ENCODE data around the gene GATD1. TPM values are rescaled to one million over a fixed set of nuclear protein-coding genes. Genes with fewer than 3 reads are reported as not detected.

The GATD1 gene
- polyA plus RNA-seq, 2 donors = 23.1 to 49.2 TPM

- no peaks in the 10 kb centered on the region for H3K27me3 ChIP-seq (ENCODE audit: control insufficient read depth in 1 of 2, insufficient read depth in 2 of 2, low read length in 2 of 2)
- peaks cover 0 to 29% of the 10 kb centered on the region in 2 donors for H3K36me3 ChIP-seq (ENCODE audit: control insufficient read depth in 2 of 2, insufficient read depth in 2 of 2, low read length in 1 of 2)
- no peaks in the 10 kb centered on the region for H3K9me3 ChIP-seq (ENCODE audit: control insufficient read depth in 2 of 2, insufficient read depth in 1 of 2, low read depth in 1 of 2, low read length in 1 of 2)
- peaks cover 6 to 26% of the 10 kb centered on the region in 2 donors for H3K4me1 ChIP-seq (ENCODE audit: control insufficient read depth in 2 of 2, insufficient read depth in 2 of 2, low read length in 1 of 2)
- peak overlapping the region; percentile 87 to 89 for H3K27ac ChIP-seq (ENCODE audit: low read depth in 2 of 2, low read length in 1 of 2)
- 3 to 5% methylated on average over 25 to 26 of the region's 26 CpGs for WGBS, 2 donors
- H3K4me3 ChIP-seq (ENCODE audit: low read depth in 1 of 2, low read length in 2 of 2) = peak overlapping the region; percentile 51 to 62
Observed at GRCh38 chr11:795634-796564, 18.6 kb upstream of the GATD1 start.

GRCh38 chr11:794766-795633, 17.7 kb upstream of the GATD1 start:
- Histone ChIP-seq H3K4me3 (ENCODE audit: low read depth in 1 of 2, low read length in 2 of 2) (peak overlapping the region; percentile 22 to 51), H3K4me1 (ENCODE audit: control insufficient read depth in 2 of 2, insufficient read depth in 2 of 2, low read length in 1 of 2) (peaks cover 6 to 26% of the 10 kb centered on the region in 2 donors), H3K9me3 (ENCODE audit: control insufficient read depth in 2 of 2, insufficient read depth in 1 of 2, low read depth in 1 of 2, low read length in 1 of 2) (no peaks in the 10 kb centered on the region), H3K27me3 (ENCODE audit: control insufficient read depth in 1 of 2, insufficient read depth in 2 of 2, low read length in 2 of 2) (no peaks in the 10 kb centered on the region), H3K27ac (ENCODE audit: low read depth in 2 of 2, low read length in 1 of 2) (no peak overlapping the region), H3K36me3 (ENCODE audit: control insufficient read depth in 2 of 2, insufficient read depth in 2 of 2, low read length in 1 of 2) (peaks cover 0 to 22% of the 10 kb centered on the region in 2 donors)
- 46 to 51% methylated on average over 27 to 38 of the region's 38 CpGs for WGBS, 2 donors

- Histone ChIP-seq H3K9me3 (ENCODE audit: control insufficient read depth in 2 of 2, insufficient read depth in 1 of 2, low read depth in 1 of 2, low read length in 1 of 2) (no peaks in the 10 kb centered on the region), H3K36me3 (ENCODE audit: control insufficient read depth in 2 of 2, insufficient read depth in 2 of 2, low read length in 1 of 2) (peaks cover 0 to 14% of the 10 kb centered on the region in 2 donors), H3K27ac (ENCODE audit: low read depth in 2 of 2, low read length in 1 of 2) (no peak overlapping the region), H3K4me1 (ENCODE audit: control insufficient read depth in 2 of 2, insufficient read depth in 2 of 2, low read length in 1 of 2) (peaks cover 6 to 26% of the 10 kb centered on the region in 2 donors), H3K4me3 (ENCODE audit: low read depth in 1 of 2, low read length in 2 of 2) (no peak overlapping the region), H3K27me3 (ENCODE audit: control insufficient read depth in 1 of 2, insufficient read depth in 2 of 2, low read length in 2 of 2) (no peaks in the 10 kb centered on the region)
- WGBS, 2 donors = 83 to 87% methylated on average over 31 of the region's 31 CpGs
Observed at GRCh38 chr11:794013-794765, 16.9 kb upstream of the GATD1 start.

- Histone ChIP-seq H3K27me3 (ENCODE audit: control insufficient read depth in 1 of 2, insufficient read depth in 2 of 2, low read length in 2 of 2) (no peaks in the 10 kb centered on the region), H3K27ac (ENCODE audit: low read depth in 2 of 2, low read length in 1 of 2) (no peak overlapping the region), H3K4me3 (ENCODE audit: low read depth in 1 of 2, low read length in 2 of 2) (no peak overlapping the region), H3K9me3 (ENCODE audit: control insufficient read depth in 2 of 2, insufficient read depth in 1 of 2, low read depth in 1 of 2, low read length in 1 of 2) (no peaks in the 10 kb centered on the region), H3K4me1 (ENCODE audit: control insufficient read depth in 2 of 2, insufficient read depth in 2 of 2, low read length in 1 of 2) (peaks cover 6 to 26% of the 10 kb centered on the region in 2 donors), H3K36me3 (ENCODE audit: control insufficient read depth in 2 of 2, insufficient read depth in 2 of 2, low read length in 1 of 2) (peaks cover 0 to 12% of the 10 kb centered on the region in 2 donors)
- 76 to 79% methylated on average over 7 of the region's 7 CpGs for WGBS, 2 donors
Observed at GRCh38 chr11:793556-793955, 16.3 kb upstream of the GATD1 start.

GRCh38 chr11:792873-793272, 15.6 kb upstream of the GATD1 start:
- Histone ChIP-seq H3K4me1 (ENCODE audit: control insufficient read depth in 2 of 2, insufficient read depth in 2 of 2, low read length in 1 of 2) (peaks cover 6 to 23% of the 10 kb centered on the region in 2 donors), H3K9me3 (ENCODE audit: control insufficient read depth in 2 of 2, insufficient read depth in 1 of 2, low read depth in 1 of 2, low read length in 1 of 2) (no peaks in the 10 kb centered on the region)
- 86 to 91% methylated on average over 12 to 13 of the region's 13 CpGs for WGBS, 2 donors

GRCh38 chr11:792535-792821, 15.2 kb upstream of the GATD1 start:
- peaks cover 6 to 23% of the 10 kb centered on the region in 2 donors for H3K4me1 ChIP-seq (ENCODE audit: control insufficient read depth in 2 of 2, insufficient read depth in 2 of 2, low read length in 1 of 2)
- 92 to 95% methylated on average over 5 to 15 of the region's 15 CpGs for WGBS, 2 donors
- peaks cover 0 to 12% of the 10 kb centered on the region in 2 donors for H3K36me3 ChIP-seq (ENCODE audit: control insufficient read depth in 2 of 2, insufficient read depth in 2 of 2, low read length in 1 of 2)
- no peak overlapping the region for H3K27ac ChIP-seq (ENCODE audit: low read depth in 2 of 2, low read length in 1 of 2)
- H3K27me3 ChIP-seq (ENCODE audit: control insufficient read depth in 1 of 2, insufficient read depth in 2 of 2, low read length in 2 of 2) = no peaks in the 10 kb centered on the region
- no peak overlapping the region for H3K4me3 ChIP-seq (ENCODE audit: low read depth in 1 of 2, low read length in 2 of 2)
- H3K9me3 ChIP-seq (ENCODE audit: control insufficient read depth in 2 of 2, insufficient read depth in 1 of 2, low read depth in 1 of 2, low read length in 1 of 2) = no peaks in the 10 kb centered on the region

More at GRCh38 chr11:792873-793272, 15.6 kb upstream of the GATD1 start:
- Histone ChIP-seq H3K27ac (ENCODE audit: low read depth in 2 of 2, low read length in 1 of 2) (no peak overlapping the region), H3K27me3 (ENCODE audit: control insufficient read depth in 1 of 2, insufficient read depth in 2 of 2, low read length in 2 of 2) (no peaks in the 10 kb centered on the region), H3K36me3 (ENCODE audit: control insufficient read depth in 2 of 2, insufficient read depth in 2 of 2, low read length in 1 of 2) (peaks cover 0 to 12% of the 10 kb centered on the region in 2 donors), H3K4me3 (ENCODE audit: low read depth in 1 of 2, low read length in 2 of 2) (no peak overlapping the region)

- WGBS, 2 donors = 93% methylated on average over 47 to 49 of the region's 49 CpGs
- Histone ChIP-seq H3K9me3 (ENCODE audit: control insufficient read depth in 2 of 2, insufficient read depth in 1 of 2, low read depth in 1 of 2, low read length in 1 of 2) (no peaks in the 10 kb centered on the region), H3K36me3 (ENCODE audit: control insufficient read depth in 2 of 2, insufficient read depth in 2 of 2, low read length in 1 of 2) (peaks cover 0 to 12% of the 10 kb centered on the region in 2 donors)
Observed at GRCh38 chr11:791658-792534, 14.6 kb upstream of the GATD1 start.

GRCh38 chr11:790721-791564, 13.7 kb upstream of the GATD1 start:
- Histone ChIP-seq H3K4me1 (ENCODE audit: control insufficient read depth in 2 of 2, insufficient read depth in 2 of 2, low read length in 1 of 2) (peaks cover 2 to 14% of the 10 kb centered on the region in 2 donors), H3K27ac (ENCODE audit: low read depth in 2 of 2, low read length in 1 of 2) (no peak overlapping the region), H3K36me3 (ENCODE audit: control insufficient read depth in 2 of 2, insufficient read depth in 2 of 2, low read length in 1 of 2) (peaks cover 0 to 12% of the 10 kb centered on the region in 2 donors), H3K9me3 (ENCODE audit: control insufficient read depth in 2 of 2, insufficient read depth in 1 of 2, low read depth in 1 of 2, low read length in 1 of 2) (no peaks in the 10 kb centered on the region), H3K27me3 (ENCODE audit: control insufficient read depth in 1 of 2, insufficient read depth in 2 of 2, low read length in 2 of 2) (no peaks in the 10 kb centered on the region), H3K4me3 (ENCODE audit: low read depth in 1 of 2, low read length in 2 of 2) (no peak overlapping the region)
- WGBS, 2 donors = 67 to 68% methylated on average over 18 of the region's 18 CpGs

More at GRCh38 chr11:791658-792534, 14.6 kb upstream of the GATD1 start:
- Histone ChIP-seq H3K27ac (ENCODE audit: low read depth in 2 of 2, low read length in 1 of 2) (no peak overlapping the region), H3K4me3 (ENCODE audit: low read depth in 1 of 2, low read length in 2 of 2) (no peak overlapping the region), H3K4me1 (ENCODE audit: control insufficient read depth in 2 of 2, insufficient read depth in 2 of 2, low read length in 1 of 2) (peaks cover 6 to 21% of the 10 kb centered on the region in 2 donors), H3K27me3 (ENCODE audit: control insufficient read depth in 1 of 2, insufficient read depth in 2 of 2, low read length in 2 of 2) (no peaks in the 10 kb centered on the region)
